Measurements from ENCODE around the gene AKAP13.

The AKAP13 gene

DNA sequence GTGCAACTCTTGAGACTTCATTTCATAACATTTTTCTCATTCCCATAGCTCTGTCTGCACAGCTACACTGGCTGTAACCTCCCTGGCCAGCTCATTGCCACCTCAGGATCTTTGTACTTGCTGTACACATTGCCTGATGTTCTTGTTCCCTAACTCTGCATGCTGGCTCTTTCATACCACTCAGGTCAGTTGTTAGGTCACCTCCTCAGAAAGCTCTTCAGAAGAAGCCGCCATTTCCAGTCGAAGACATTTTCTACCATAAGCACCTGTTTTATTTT lies 176.2 kb downstream of the AKAP13 start:
- in situ Hi-C loops (cut with HindIII; ENCODE audit: low sequenced_read_pairs), result no loop called here
- no peak for DNase-seq (ENCODE audit: low read depth)
- H3K4me3 ChIP-seq (ENCODE audit: low read depth, low read length), result no peak overlapping the region
- no peak for TF ChIP-seq CTCF (IDR thresholded peaks at IDR 0.05; ENCODE audit: low read depth, low read length, missing control alignments)

- in situ Hi-C loops (cut with HindIII; ENCODE audit: low sequenced_read_pairs), result no loop called here
- H3K4me3 ChIP-seq (ENCODE audit: low read depth, low read length), result no peak overlapping the region
- DNase-seq (ENCODE audit: low read depth), result no peak
- TF ChIP-seq CTCF (IDR thresholded peaks at IDR 0.05; ENCODE audit: low read depth, low read length, missing control alignments), result no peak
Measured at GRCh38 chr15:85557385-85557784, 177.0 kb downstream of the AKAP13 start.

GRCh38 chr15:85558848-85559247 lies 178.4 kb downstream of the AKAP13 start:
- no peak overlapping the region for H3K4me3 ChIP-seq (ENCODE audit: low read depth, low read length)
- TF ChIP-seq CTCF (IDR thresholded peaks at IDR 0.05; ENCODE audit: low read depth, low read length, missing control alignments), result no peak
- in situ Hi-C loops (cut with HindIII; ENCODE audit: low sequenced_read_pairs), result no loop called here
- no peak for DNase-seq (ENCODE audit: low read depth)

GRCh38 chr15:85559530-85559929 lies 179.1 kb downstream of the AKAP13 start:
- DNase-seq (ENCODE audit: low read depth), result no peak
- no peak overlapping the region for H3K4me3 ChIP-seq (ENCODE audit: low read depth, low read length)
- TF ChIP-seq CTCF (IDR thresholded peaks at IDR 0.05; ENCODE audit: low read depth, low read length, missing control alignments), result no peak
- in situ Hi-C loops (cut with HindIII; ENCODE audit: low sequenced_read_pairs), result no loop called here

GRCh38 chr15:85562824-85563223 lies 182.4 kb downstream of the AKAP13 start:
- in situ Hi-C loops (cut with HindIII; ENCODE audit: low sequenced_read_pairs), result no loop called here
- no peak overlapping the region for H3K4me3 ChIP-seq (ENCODE audit: low read depth, low read length)
- DNase-seq (ENCODE audit: low read depth), result no peak
- TF ChIP-seq CTCF (IDR thresholded peaks at IDR 0.05; ENCODE audit: low read depth, low read length, missing control alignments), result no peak

DNA sequence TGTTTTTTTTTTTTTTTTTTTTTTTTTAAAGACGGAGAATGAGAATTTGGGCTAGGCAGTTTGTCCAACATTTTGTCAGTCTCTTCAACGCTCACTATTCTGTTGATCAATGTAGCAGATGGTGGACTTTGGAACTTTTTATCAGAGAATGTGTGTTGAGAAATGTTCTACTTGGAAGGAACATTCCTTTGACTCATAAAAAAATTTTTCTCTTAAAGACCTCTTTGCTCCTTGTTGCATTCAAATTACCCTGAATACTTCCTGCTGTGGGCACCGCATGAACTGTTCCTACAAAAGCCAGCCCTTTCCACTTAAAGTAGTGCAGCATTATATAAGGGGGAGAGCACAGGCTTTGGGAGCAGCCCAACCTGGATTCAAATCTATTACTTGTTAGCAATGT lies 182.9 kb downstream of the AKAP13 start:
- H3K4me3 ChIP-seq (ENCODE audit: low read depth, low read length), result no peak overlapping the region
- DNase-seq (ENCODE audit: low read depth), result no peak
- no peak for TF ChIP-seq CTCF (IDR thresholded peaks at IDR 0.05; ENCODE audit: low read depth, low read length, missing control alignments)
- in situ Hi-C loops (cut with HindIII; ENCODE audit: low sequenced_read_pairs), result no loop called here

GRCh38 chr15:85563731-85564130 lies 183.3 kb downstream of the AKAP13 start:
- in situ Hi-C loops (cut with HindIII; ENCODE audit: low sequenced_read_pairs), result no loop called here
- TF ChIP-seq CTCF (IDR thresholded peaks at IDR 0.05; ENCODE audit: low read depth, low read length, missing control alignments), result no peak
- no peak for DNase-seq (ENCODE audit: low read depth)
- no peak overlapping the region for H3K4me3 ChIP-seq (ENCODE audit: low read depth, low read length)
